ENCODE results near the gene ERV3-1. TPM values are rescaled to one million over a fixed set of nuclear protein-coding genes. Genes with fewer than 3 reads are reported as not detected.

ERV3-1 gene
- total RNA-seq, 1 experiment from 2014 or later, result 7.2 TPM

- TF ChIP-seq POLR2AphosphoS5 (IDR thresholded peaks at IDR 0.05; ENCODE audit: low read depth, low read length), result no peak; the same call in 1 of the 2 replicates
Measured at GRCh38 chr7:64997927-64998391, 8.5 kb downstream of the ERV3-1 start (continued).

GRCh38 chr7:64997164-64997908 is 9.2 kb downstream of the ERV3-1 start:
- DNase-seq (ENCODE audit: low read depth, low spot score) (no peak), ATAC-seq (no peak)
- H4K20me1 ChIP-seq (ENCODE audit: insufficient read depth), result no peaks in the 10 kb centered on the region
- H2AFZ ChIP-seq (ENCODE audit: low read depth, low read length, poor library complexity, severe bottlenecking), result no peak overlapping the region
- no peak overlapping the region for H3K9ac ChIP-seq (ENCODE audit: low read length)
- no peak for TF ChIP-seq FOSL1 (IDR thresholded peaks at IDR 0.05; ENCODE audit: low read depth)
- no peak for TF ChIP-seq EGR1 (IDR thresholded peaks at IDR 0.05; ENCODE audit: low read depth)
- no peak for TF ChIP-seq SIN3A (IDR thresholded peaks at IDR 0.05; ENCODE audit: low read depth)
- TF ChIP-seq CTCF (IDR thresholded peaks at IDR 0.05 in 2 of 3, conservative IDR thresholded peaks at IDR 0.05 in 1 of 3; ENCODE audit: borderline replicate concordance in 1 of 3, insufficient read depth in 1 of 3, low read depth in 2 of 3, low read length in 2 of 3), result no peak
- no peak for TF ChIP-seq ZFX (IDR thresholded peaks at IDR 0.05)
- TF ChIP-seq EZH2 (IDR thresholded peaks at IDR 0.05), result no peak
- no peak for TF ChIP-seq POLR2A (IDR thresholded peaks at IDR 0.05; ENCODE audit: borderline replicate concordance, extremely low read depth, insufficient read depth, insufficient read length)
- no peak for TF ChIP-seq POLR2AphosphoS5 (IDR thresholded peaks at IDR 0.05; ENCODE audit: low read depth, low read length)
- TF ChIP-seq EZH2phosphoT487 (IDR thresholded peaks at IDR 0.05; ENCODE audit: borderline replicate concordance), result no peak
- no peak for TF ChIP-seq RAD21 (IDR thresholded peaks at IDR 0.05; ENCODE audit: low read depth)
- TF ChIP-seq YY1 (IDR thresholded peaks at IDR 0.05; ENCODE audit: extremely low read depth, insufficient replicate concordance, low read depth, low read length), result no peak
- ChIA-PET RAD21 (ENCODE audit: low non-redundant PET in 1 of 2, low total read pairs in 2 of 2, uncharacterized antibody in 2 of 2, unreplicated experiment in 2 of 2) (no interaction called here), POLR2A (no interaction called here), CTCF (no interaction called here)
- H3K4me3 ChIP-seq (replicated peaks in 1 of 2; ENCODE audit: low read depth in 1 of 2, low read length in 2 of 2), result no peak overlapping the region
- peaks cover 4 to 19% of the 10 kb centered on the region in 2 experiments; a peak in 2 of 4 replicates for H3K4me1 ChIP-seq (ENCODE audit: control insufficient read depth in 1 of 2, insufficient read depth in 2 of 2, low read length in 2 of 2)
- H3K9me3 ChIP-seq (ENCODE audit: control insufficient read depth in 1 of 2, insufficient read depth in 1 of 2, low read depth in 1 of 2, low read length in 2 of 2), result peaks cover 14 to 20% of the 10 kb centered on the region in 2 experiments; a peak in 2 of 4 replicates
- H3K27me3 ChIP-seq (ENCODE audit: insufficient read depth, low read length), result no peaks in the 10 kb centered on the region
- BruUV-seq (replicated peaks), result no TSS peak
- H3K27ac ChIP-seq (ENCODE audit: low read depth, low read length), result no peak overlapping the region
- H3K79me2 ChIP-seq (ENCODE audit: insufficient read depth, low read length), result peaks cover 21% of the 10 kb centered on the region
- H3K9me2 ChIP-seq (ENCODE audit: insufficient read depth), result no peaks in the 10 kb centered on the region
- intact Hi-C loops (cut with micrococcal nuclease), result no loop called here
- H3K36me3 ChIP-seq (ENCODE audit: control insufficient read depth in 1 of 2, insufficient read depth in 2 of 2, low read length in 2 of 2), result peaks cover 0 to 6% of the 10 kb centered on the region in 2 experiments; a peak in 1 of 4 replicates
- no peak overlapping the region for H3K4me2 ChIP-seq (ENCODE audit: low read length)

All from HCT116 (cell line).